ENCODE data around the gene LY86. TPM values are rescaled to one million over a fixed set of nuclear protein-coding genes. Genes with fewer than 3 reads are reported as not detected.

LY86 gene
- total RNA-seq, 6 donors from 2014 or later, result 2.1 to 21.9 (median 9.5) TPM

- ATAC-seq (ENCODE audit: low FRiP score in 2 of 2) (no peak), DNase-seq (no peak)
- Histone ChIP-seq H3K27ac (peak overlapping the region in 1 of 4 donors; percentile 76), H3K27me3 (no peaks in the 10 kb centered on the region), H3K4me3 (no peak overlapping the region), H3K9me3 (no peaks in the 10 kb centered on the region), H3K36me3 (no peaks in the 10 kb centered on the region), H3K4me1 (peaks cover 23 to 40% (median 30%) of the 10 kb centered on the region in 4 donors)
- TF ChIP-seq POLR2AphosphoS5 (IDR thresholded peaks at IDR 0.05), result no peak
- TF ChIP-seq CTCF (IDR thresholded peaks at IDR 0.05), result no peak
- TF ChIP-seq POLR2A (IDR thresholded peaks at IDR 0.05), result no peak
- no peak for TF ChIP-seq EP300 (IDR thresholded peaks at IDR 0.05)
- 70 to 75% methylated on average over 5 of the region's 5 CpGs for WGBS, 2 donors
These were observed 5.4 kb downstream of the LY86 start for GRCh38 chr6:6593867-6594468.

- WGBS, 2 donors, result 90 to 92% methylated on average over 3 of the region's 3 CpGs
These were observed 6.5 kb downstream of the LY86 start for GRCh38 chr6:6595025-6595424.

GRCh38 chr6:6595952-6596351 lies 7.4 kb downstream of the LY86 start:
- no peak overlapping the region for H3K27ac ChIP-seq
- H3K4me3 ChIP-seq, result no peak overlapping the region
- no peak for DNase-seq
- H3K9me3 ChIP-seq, result no peaks in the 10 kb centered on the region
- 73 to 75% methylated on average over 3 of the region's 3 CpGs for WGBS, 2 donors
- peaks cover 28 to 36% (median 32%) of the 10 kb centered on the region in 4 donors for H3K4me1 ChIP-seq
- no peak for ATAC-seq (ENCODE audit: low FRiP score in 2 of 2)
- H3K36me3 ChIP-seq, result no peaks in the 10 kb centered on the region
- no peaks in the 10 kb centered on the region for H3K27me3 ChIP-seq
- TF ChIP-seq EP300 (IDR thresholded peaks at IDR 0.05), result no peak
- TF ChIP-seq POLR2AphosphoS5 (IDR thresholded peaks at IDR 0.05), result no peak
- no peak for TF ChIP-seq POLR2A (IDR thresholded peaks at IDR 0.05)
- TF ChIP-seq CTCF (IDR thresholded peaks at IDR 0.05), result no peak

More at GRCh38 chr6:6595025-6595424, 6.5 kb downstream of the LY86 start:
- Histone ChIP-seq H3K9me3 (no peaks in the 10 kb centered on the region), H3K27ac (no peak overlapping the region), H3K4me1 (peaks cover 28 to 36% (median 32%) of the 10 kb centered on the region in 4 donors), H3K27me3 (no peaks in the 10 kb centered on the region), H3K36me3 (no peaks in the 10 kb centered on the region), H3K4me3 (no peak overlapping the region)
- no peak for ATAC-seq (ENCODE audit: low FRiP score in 2 of 2)
- DNase-seq, result no peak
- TF ChIP-seq CTCF (IDR thresholded peaks at IDR 0.05), result no peak

GRCh38 chr6:6596529-6597328 lies 8.2 kb downstream of the LY86 start:
- no peak overlapping the region for H3K4me3 ChIP-seq
- no peak for DNase-seq
- peak overlapping the region in 2 of 4 donors; percentile 31 to 62 for H3K27ac ChIP-seq
- H3K36me3 ChIP-seq, result no peaks in the 10 kb centered on the region
- H3K27me3 ChIP-seq, result no peaks in the 10 kb centered on the region
- H3K9me3 ChIP-seq, result no peaks in the 10 kb centered on the region
- H3K4me1 ChIP-seq, result peaks cover 28 to 32% (median 31%) of the 10 kb centered on the region in 4 donors
- TF ChIP-seq POLR2AphosphoS5 (IDR thresholded peaks at IDR 0.05), result no peak
- no peak for ATAC-seq (ENCODE audit: low FRiP score in 2 of 2)
- 29 to 39% methylated on average over 10 to 14 of the region's 14 CpGs for WGBS, 2 donors

GRCh38 chr6:6597682-6598081 lies 9.2 kb downstream of the LY86 start:
- TF ChIP-seq CTCF (IDR thresholded peaks at IDR 0.05) (no peak), EP300 (IDR thresholded peaks at IDR 0.05) (no peak), POLR2A (IDR thresholded peaks at IDR 0.05) (no peak), POLR2AphosphoS5 (IDR thresholded peaks at IDR 0.05) (no peak)
- 79 to 84% methylated on average over 5 of the region's 5 CpGs for WGBS, 2 donors
- H3K9me3 ChIP-seq, result no peaks in the 10 kb centered on the region
- no peak overlapping the region for H3K27ac ChIP-seq
- no peak for DNase-seq
- H3K27me3 ChIP-seq, result no peaks in the 10 kb centered on the region
- ATAC-seq (ENCODE audit: low FRiP score in 2 of 2), result no peak
- H3K4me3 ChIP-seq, result no peak overlapping the region
- no peaks in the 10 kb centered on the region for H3K36me3 ChIP-seq
- peaks cover 26 to 32% (median 27%) of the 10 kb centered on the region in 4 donors for H3K4me1 ChIP-seq

All from upper lobe of left lung (tissue), 6 donors.